ENCODE results near the gene CD300LF. TPM values are rescaled to one million over a fixed set of nuclear protein-coding genes. Genes with fewer than 3 reads are reported as not detected.

The CD300LF gene
- total RNA-seq = 20.5 TPM

DNA sequence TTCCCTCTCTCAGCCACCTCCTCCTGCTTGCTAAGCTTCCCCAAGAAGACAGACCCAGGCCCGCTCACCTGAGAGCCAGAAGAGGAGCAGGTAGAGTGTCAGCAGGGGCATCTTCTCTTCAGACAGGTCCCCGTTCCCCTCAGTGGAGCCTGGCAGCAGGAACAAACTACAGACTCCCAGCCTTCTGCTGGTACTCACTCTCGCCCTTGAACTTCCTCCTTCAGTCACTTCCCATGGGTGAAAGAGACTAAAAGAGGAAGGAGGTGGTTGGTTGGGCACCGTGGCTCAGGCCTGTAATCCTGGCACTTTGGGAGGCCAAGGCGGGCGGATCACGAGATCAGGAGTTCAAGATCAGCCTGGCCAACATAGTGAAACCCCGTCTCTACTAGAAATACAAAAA, at the start of gene CD300LF:
Gene CD300LF (minus strand): TSS at position 168 of the 400 bp plus-strand sequence. CDS start 57 bp downstream, at position 111.
- Histone ChIP-seq H3K4me3 (ENCODE audit: low read length) (peak within 1 kb of the TSS; percentile 47), H3K4me1 (ENCODE audit: insufficient read depth, low read length) (peaks cover 34% of the 10 kb centered on the region)

DNA sequence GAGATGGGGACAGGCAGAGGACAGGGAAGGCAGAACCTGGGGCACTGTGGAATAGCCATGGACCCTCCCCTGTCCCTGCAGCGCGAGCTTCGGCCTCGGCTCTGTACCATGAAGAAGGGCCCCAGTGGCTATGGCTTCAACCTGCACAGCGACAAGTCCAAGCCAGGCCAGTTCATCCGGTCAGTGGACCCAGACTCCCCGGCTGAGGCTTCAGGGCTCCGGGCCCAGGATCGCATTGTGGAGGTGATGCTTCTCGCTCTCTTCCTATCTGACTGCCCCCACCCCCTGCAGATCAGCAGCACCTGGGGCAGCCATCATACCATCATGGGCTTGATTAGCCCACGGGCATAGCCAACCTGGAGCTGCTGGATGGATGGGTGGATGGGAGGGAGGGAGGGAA, 49.2 kb upstream of the CD300LF start:
- peaks cover 55% of the 10 kb centered on the region for H3K4me1 ChIP-seq (ENCODE audit: insufficient read depth, low read length)
- no peaks in the 10 kb centered on the region for H3K27me3 ChIP-seq (ENCODE audit: insufficient read depth, low read length)

More for the DNA sequence above, at the start of gene CD300LF:
- Histone ChIP-seq H3K9me3 (ENCODE audit: low read depth, low read length) (no peaks in the 10 kb centered on the region), H3K27me3 (ENCODE audit: insufficient read depth, low read length) (no peaks in the 10 kb centered on the region)

GRCh38 chr17:74761419-74761818, 48.7 kb upstream of the CD300LF start:
- Histone ChIP-seq H3K4me3 (ENCODE audit: low read length) (no peak overlapping the region), H3K27me3 (ENCODE audit: insufficient read depth, low read length) (no peaks in the 10 kb centered on the region), H3K9me3 (ENCODE audit: low read depth, low read length) (no peaks in the 10 kb centered on the region), H3K4me1 (ENCODE audit: insufficient read depth, low read length) (peaks cover 60% of the 10 kb centered on the region)

More for the DNA sequence above, 49.2 kb upstream of the CD300LF start:
- Histone ChIP-seq H3K4me3 (ENCODE audit: low read length) (no peak overlapping the region), H3K9me3 (ENCODE audit: low read depth, low read length) (no peaks in the 10 kb centered on the region)

DNA sequence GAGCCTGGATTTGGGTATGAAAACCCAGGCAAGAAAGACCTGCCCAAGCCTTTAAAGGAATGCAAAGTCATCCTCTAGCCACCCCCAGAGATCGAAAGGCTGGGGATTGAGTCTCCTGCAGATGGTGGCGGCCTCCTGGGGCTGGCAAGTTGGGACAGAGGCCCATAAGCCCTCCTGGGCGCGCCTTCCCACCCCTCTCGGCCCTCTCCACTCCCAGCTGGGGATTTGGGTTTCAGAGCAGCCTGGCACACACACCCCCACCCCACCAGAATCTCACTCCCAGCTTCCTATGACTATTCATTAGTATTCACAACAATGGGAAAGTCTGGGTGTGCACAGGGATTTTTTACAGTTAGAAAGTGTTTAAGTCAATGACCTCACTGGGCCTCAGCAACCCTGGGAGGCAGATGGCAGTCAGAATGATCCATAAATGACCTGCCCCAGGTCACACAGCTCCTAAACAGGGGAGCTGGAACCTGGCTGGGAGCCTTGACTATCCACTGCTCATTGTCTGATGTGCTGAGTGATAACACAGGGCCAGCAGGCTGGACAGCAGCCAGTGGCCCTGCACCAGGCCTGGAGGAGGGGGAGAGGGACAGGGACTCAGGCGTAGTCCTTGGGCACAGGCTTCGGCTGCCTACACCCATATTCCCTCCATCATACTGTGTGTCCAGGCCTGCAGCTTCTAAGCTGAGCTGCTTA, 47.8 kb upstream of the CD300LF start:
- Histone ChIP-seq H3K9me3 (ENCODE audit: low read depth, low read length) (no peaks in the 10 kb centered on the region), H3K27me3 (ENCODE audit: insufficient read depth, low read length) (no peaks in the 10 kb centered on the region), H3K4me3 (ENCODE audit: low read length) (no peak overlapping the region), H3K4me1 (ENCODE audit: insufficient read depth, low read length) (peaks cover 68% of the 10 kb centered on the region)

GRCh38 chr17:74759941-74760340, 47.2 kb upstream of the CD300LF start:
- no peak overlapping the region for H3K4me3 ChIP-seq (ENCODE audit: low read length)
- H3K9me3 ChIP-seq (ENCODE audit: low read depth, low read length) = no peaks in the 10 kb centered on the region
- H3K27me3 ChIP-seq (ENCODE audit: insufficient read depth, low read length) = no peaks in the 10 kb centered on the region
- H3K4me1 ChIP-seq (ENCODE audit: insufficient read depth, low read length) = peaks cover 74% of the 10 kb centered on the region

GRCh38 chr17:74759243-74759801, 46.6 kb upstream of the CD300LF start:
- Histone ChIP-seq H3K27me3 (ENCODE audit: insufficient read depth, low read length) (no peaks in the 10 kb centered on the region), H3K4me1 (ENCODE audit: insufficient read depth, low read length) (peaks cover 80% of the 10 kb centered on the region), H3K9me3 (ENCODE audit: low read depth, low read length) (no peaks in the 10 kb centered on the region), H3K4me3 (ENCODE audit: low read length) (no peak overlapping the region)

- no peaks in the 10 kb centered on the region for H3K27me3 ChIP-seq (ENCODE audit: insufficient read depth, low read length)
- H3K4me3 ChIP-seq (ENCODE audit: low read length) = no peak overlapping the region
Measured at GRCh38 chr17:74758848-74759168, 46.1 kb upstream of the CD300LF start.

GRCh38 chr17:74757931-74758847, 45.5 kb upstream of the CD300LF start:
- Histone ChIP-seq H3K27me3 (ENCODE audit: insufficient read depth, low read length) (no peaks in the 10 kb centered on the region), H3K4me1 (ENCODE audit: insufficient read depth, low read length) (peaks cover 91% of the 10 kb centered on the region), H3K4me3 (ENCODE audit: low read length) (no peak overlapping the region), H3K9me3 (ENCODE audit: low read depth, low read length) (no peaks in the 10 kb centered on the region)

More at GRCh38 chr17:74758848-74759168, 46.1 kb upstream of the CD300LF start:
- peaks cover 85% of the 10 kb centered on the region for H3K4me1 ChIP-seq (ENCODE audit: insufficient read depth, low read length)
- H3K9me3 ChIP-seq (ENCODE audit: low read depth, low read length) = no peaks in the 10 kb centered on the region

DNA sequence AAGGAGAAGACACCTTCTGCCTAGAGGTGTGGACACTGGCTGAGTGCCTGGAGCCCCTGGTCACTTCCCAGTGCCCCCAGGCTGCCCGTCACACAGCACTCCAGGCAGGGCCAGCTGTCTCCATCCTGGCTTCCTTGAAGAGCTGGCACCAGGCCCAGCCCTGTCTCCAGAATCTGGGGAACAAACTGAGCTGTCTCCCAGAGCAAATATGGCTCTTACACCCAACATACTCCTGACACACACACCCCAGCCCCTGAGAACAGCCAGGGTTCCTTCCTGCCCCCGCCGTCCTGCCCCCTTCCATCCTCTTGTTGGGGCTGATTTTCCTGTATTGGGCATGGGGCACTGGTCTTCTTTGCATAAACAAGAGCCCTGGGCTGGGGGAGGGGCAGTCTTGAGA, 44.8 kb upstream of the CD300LF start:
- Histone ChIP-seq H3K4me1 (ENCODE audit: insufficient read depth, low read length) (peaks cover 94% of the 10 kb centered on the region), H3K4me3 (ENCODE audit: low read length) (no peak overlapping the region), H3K9me3 (ENCODE audit: low read depth, low read length) (no peaks in the 10 kb centered on the region), H3K27me3 (ENCODE audit: insufficient read depth, low read length) (no peaks in the 10 kb centered on the region)

DNA sequence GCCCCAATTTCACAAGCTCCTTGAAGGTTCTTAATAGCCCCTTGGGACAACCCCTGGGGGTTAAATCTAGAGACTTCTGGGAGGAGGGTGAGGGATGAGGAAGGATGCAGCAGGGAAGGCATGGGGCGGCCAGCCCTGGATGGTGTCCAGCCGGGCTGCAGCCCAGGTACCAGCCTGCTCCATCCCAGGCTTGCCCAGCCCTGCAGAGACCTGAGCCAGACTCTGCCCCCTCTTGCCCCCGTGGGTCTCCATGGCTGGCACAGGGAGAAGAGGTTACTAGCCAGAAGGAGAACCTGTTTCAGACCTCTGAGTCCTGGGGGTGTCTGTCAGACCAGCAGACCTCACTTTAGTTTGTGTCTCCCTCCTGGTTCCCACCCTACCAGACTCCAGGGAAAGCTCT, 44.2 kb upstream of the CD300LF start:
- Histone ChIP-seq H3K9me3 (ENCODE audit: low read depth, low read length) (no peaks in the 10 kb centered on the region), H3K4me1 (ENCODE audit: insufficient read depth, low read length) (peaks cover 99% of the 10 kb centered on the region), H3K4me3 (ENCODE audit: low read length) (no peak overlapping the region), H3K27me3 (ENCODE audit: insufficient read depth, low read length) (no peaks in the 10 kb centered on the region)

- no peaks in the 10 kb centered on the region for H3K9me3 ChIP-seq (ENCODE audit: low read depth, low read length)
- peaks cover 99% of the 10 kb centered on the region for H3K4me1 ChIP-seq (ENCODE audit: insufficient read depth, low read length)
- H3K4me3 ChIP-seq (ENCODE audit: low read length) = no peak overlapping the region
- no peaks in the 10 kb centered on the region for H3K27me3 ChIP-seq (ENCODE audit: insufficient read depth, low read length)
Measured at GRCh38 chr17:74755533-74755932, 42.8 kb upstream of the CD300LF start.

GRCh38 chr17:74754832-74755231, 42.1 kb upstream of the CD300LF start:
- Histone ChIP-seq H3K27me3 (ENCODE audit: insufficient read depth, low read length) (no peaks in the 10 kb centered on the region), H3K4me1 (ENCODE audit: insufficient read depth, low read length) (peaks cover 99% of the 10 kb centered on the region), H3K4me3 (ENCODE audit: low read length) (no peak overlapping the region), H3K9me3 (ENCODE audit: low read depth, low read length) (no peaks in the 10 kb centered on the region)

- no peak overlapping the region for H3K4me3 ChIP-seq (ENCODE audit: low read length)
- H3K4me1 ChIP-seq (ENCODE audit: insufficient read depth, low read length) = peaks cover 83% of the 10 kb centered on the region
- H3K27me3 ChIP-seq (ENCODE audit: insufficient read depth, low read length) = no peaks in the 10 kb centered on the region
- H3K9me3 ChIP-seq (ENCODE audit: low read depth, low read length) = no peaks in the 10 kb centered on the region
Measured at GRCh38 chr17:74752822-74753401, 40.2 kb upstream of the CD300LF start.

GRCh38 chr17:74752415-74752814, 39.7 kb upstream of the CD300LF start:
- H3K4me3 ChIP-seq (ENCODE audit: low read length) = no peak overlapping the region
- H3K27me3 ChIP-seq (ENCODE audit: insufficient read depth, low read length) = no peaks in the 10 kb centered on the region
- peaks cover 83% of the 10 kb centered on the region for H3K4me1 ChIP-seq (ENCODE audit: insufficient read depth, low read length)

More at GRCh38 chr17:74752415-74752814, 39.7 kb upstream of the CD300LF start:
- no peaks in the 10 kb centered on the region for H3K9me3 ChIP-seq (ENCODE audit: low read depth, low read length)

All from mononuclear cell (primary cell).